DOHH2 (cell line): ENCODE results near the gene ZNF296.
A peak's percentile ranks its signal among the peaks of the same experiment; 100 is the strongest.

Experiments used
- H3F3A ChIP-seq: fragments of 200-600 bp; sonication (generic), shearing (Covaris generic); 2 replicates; pipeline ENCODE4 v1.6.0; 2016; ENCODE audit warnings: antibody characterized with exemption, mild to moderate bottlenecking; ENCODE audit not compliant: control insufficient read depth, insufficient read depth
- H3K27ac ChIP-seq: fragments of 200-600 bp; sonication (generic); 2 replicates; pipeline ENCODE4 v1.5.1; 2014; ENCODE audit warnings: low read depth, mild to moderate bottlenecking, low read length, moderate library complexity
- H3K27me3 ChIP-seq: fragments of 200-600 bp; sonication (generic); 2 replicates; pipeline ENCODE4 v1.6.1; 2014; ENCODE audit warnings: mild to moderate bottlenecking, low read length, mixed read lengths; ENCODE audit not compliant: control insufficient read depth
- H3K36me3 ChIP-seq: fragments of 200-600 bp; sonication (generic); 2 replicates; pipeline ENCODE4 v1.6.1; 2014; ENCODE audit warnings: mild to moderate bottlenecking, low read length, moderate library complexity, mixed read lengths; ENCODE audit not compliant: control insufficient read depth
- H3K4me1 ChIP-seq: fragments of 200-600 bp; sonication (generic); 2 replicates; pipeline ENCODE4 v1.6.1; 2014; ENCODE audit warnings: mild to moderate bottlenecking, low read length, mixed read lengths; ENCODE audit not compliant: control insufficient read depth
- H3K4me2 ChIP-seq: fragments of 200-600 bp; sonication (generic); 2 replicates; pipeline ENCODE4 v1.6.0; 2014; ENCODE audit warnings: mild to moderate bottlenecking, low read length, moderate library complexity
- H3K4me3 ChIP-seq: fragments of 200-600 bp; sonication (generic); 2 replicates; pipeline ENCODE4 v1.5.1; 2014; ENCODE audit warnings: mild to moderate bottlenecking, low read length, mixed read lengths
- H3K79me2 ChIP-seq: fragments of 200-600 bp; sonication (generic); 2 replicates; pipeline ENCODE4 v1.6.1; 2014; ENCODE audit warnings: mild to moderate bottlenecking, low read length, mixed read lengths; ENCODE audit not compliant: control insufficient read depth
- H3K9me2 ChIP-seq: fragments of 200-600 bp; sonication (generic); replicated peaks from 2 replicates; pipeline ENCODE4 v1.6.1; 2014; ENCODE audit warnings: mild to moderate bottlenecking, low read length, mixed read lengths; ENCODE audit not compliant: control insufficient read depth
- H3K9me3 ChIP-seq: fragments of 200-600 bp; sonication (generic); 2 replicates; pipeline ENCODE4 v1.6.1; 2014; ENCODE audit warnings: antibody characterized with exemption, low read length, mixed read lengths; ENCODE audit not compliant: control insufficient read depth, insufficient read depth
- H4K20me1 ChIP-seq: fragments of 200-600 bp; sonication (generic); 2 replicates; pipeline ENCODE4 v1.6.0; 2014; ENCODE audit warnings: low read depth, mild to moderate bottlenecking, antibody characterized with exemption, low read length, moderate library complexity; ENCODE audit not compliant: control insufficient read depth, insufficient read depth
- EZH2phosphoT487 ChIP-seq: fragments of 200-600 bp; sonication (generic); IDR thresholded peaks from 2 replicates; pipeline ENCODE4 v1.6.1; 2017; ENCODE audit warnings: borderline replicate concordance, mild to moderate bottlenecking, antibody characterized with exemption, low read length, moderate library complexity, mixed read lengths
- TF ChIP-seq, protein P1 (sequence below): fragments of 200-600 bp; sonication (generic); IDR thresholded peaks from one replicate; pipeline ENCODE4 v1.5.1; 2014; ENCODE audit warnings: antibody characterized with exemption, mild to moderate bottlenecking, low read depth, low read length; ENCODE audit not compliant: poor library complexity, severe bottlenecking

Gene ZNF296

DNA sequence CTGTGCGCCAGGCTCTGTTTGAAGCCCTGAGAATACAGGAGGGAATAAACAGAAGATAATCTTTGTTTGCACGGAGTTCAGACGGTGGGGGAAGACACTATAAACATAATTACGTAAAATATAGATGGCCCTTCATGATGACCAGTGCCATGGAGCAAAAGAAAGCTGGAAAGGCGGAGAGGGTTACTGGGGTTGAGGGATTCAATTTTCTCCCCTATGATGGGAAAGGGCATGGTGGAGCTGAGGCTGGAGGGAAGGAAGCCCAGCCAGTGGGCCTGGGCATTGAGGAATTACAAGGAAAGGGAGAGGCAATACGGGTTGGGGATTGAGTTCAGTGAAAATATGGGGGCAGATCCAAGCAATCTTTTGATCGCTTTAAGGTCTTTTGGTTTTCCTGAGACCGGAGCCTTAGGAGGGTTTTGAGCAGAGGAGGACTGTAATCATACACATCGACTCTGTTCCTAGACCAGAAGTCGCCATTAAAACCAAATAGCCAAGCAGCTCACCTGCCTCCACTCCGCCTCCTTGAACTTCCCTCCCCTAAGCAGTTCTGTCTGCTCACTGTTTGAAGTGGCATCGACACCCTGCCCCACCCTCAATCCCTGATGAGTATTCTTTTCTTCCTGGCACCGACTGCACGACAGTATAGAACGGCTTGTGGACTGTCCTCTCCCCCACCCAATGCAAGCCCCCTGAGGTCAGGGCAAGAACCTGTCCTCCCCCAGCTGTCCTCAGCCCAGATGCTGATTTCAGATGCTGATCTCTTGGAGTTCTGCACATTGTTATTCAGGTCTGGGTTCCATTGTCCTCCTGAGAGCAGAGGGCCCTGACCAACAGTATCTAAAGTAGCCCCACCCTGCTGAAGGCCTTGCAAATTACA, 813 bp upstream of the ZNF296 start:
- peaks cover 62% of the 10 kb centered on the region for H3K4me1 ChIP-seq
- peaks cover 18% of the 10 kb centered on the region for H4K20me1 ChIP-seq
- H3K9me2 ChIP-seq: no peaks in the 10 kb centered on the region
- H3K9me3 ChIP-seq: no peaks in the 10 kb centered on the region
- H3K36me3 ChIP-seq: peaks cover 66% of the 10 kb centered on the region
- H3K79me2 ChIP-seq: peaks cover 91% of the 10 kb centered on the region
- H3K27ac ChIP-seq: peak overlapping the region; percentile 92
- H3F3A ChIP-seq: peaks cover 27% of the 10 kb centered on the region
- no peaks in the 10 kb centered on the region for H3K27me3 ChIP-seq
- H3K4me2 ChIP-seq: peak overlapping the region; percentile 75
- TF ChIP-seq EZH2phosphoT487: no peak
- TF ChIP-seq, protein P1, sequence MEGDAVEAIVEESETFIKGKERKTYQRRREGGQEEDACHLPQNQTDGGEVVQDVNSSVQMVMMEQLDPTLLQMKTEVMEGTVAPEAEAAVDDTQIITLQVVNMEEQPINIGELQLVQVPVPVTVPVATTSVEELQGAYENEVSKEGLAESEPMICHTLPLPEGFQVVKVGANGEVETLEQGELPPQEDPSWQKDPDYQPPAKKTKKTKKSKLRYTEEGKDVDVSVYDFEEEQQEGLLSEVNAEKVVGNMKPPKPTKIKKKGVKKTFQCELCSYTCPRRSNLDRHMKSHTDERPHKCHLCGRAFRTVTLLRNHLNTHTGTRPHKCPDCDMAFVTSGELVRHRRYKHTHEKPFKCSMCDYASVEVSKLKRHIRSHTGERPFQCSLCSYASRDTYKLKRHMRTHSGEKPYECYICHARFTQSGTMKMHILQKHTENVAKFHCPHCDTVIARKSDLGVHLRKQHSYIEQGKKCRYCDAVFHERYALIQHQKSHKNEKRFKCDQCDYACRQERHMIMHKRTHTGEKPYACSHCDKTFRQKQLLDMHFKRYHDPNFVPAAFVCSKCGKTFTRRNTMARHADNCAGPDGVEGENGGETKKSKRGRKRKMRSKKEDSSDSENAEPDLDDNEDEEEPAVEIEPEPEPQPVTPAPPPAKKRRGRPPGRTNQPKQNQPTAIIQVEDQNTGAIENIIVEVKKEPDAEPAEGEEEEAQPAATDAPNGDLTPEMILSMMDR: no peak
- peak overlapping the region; percentile 95 for H3K4me3 ChIP-seq

DNA sequence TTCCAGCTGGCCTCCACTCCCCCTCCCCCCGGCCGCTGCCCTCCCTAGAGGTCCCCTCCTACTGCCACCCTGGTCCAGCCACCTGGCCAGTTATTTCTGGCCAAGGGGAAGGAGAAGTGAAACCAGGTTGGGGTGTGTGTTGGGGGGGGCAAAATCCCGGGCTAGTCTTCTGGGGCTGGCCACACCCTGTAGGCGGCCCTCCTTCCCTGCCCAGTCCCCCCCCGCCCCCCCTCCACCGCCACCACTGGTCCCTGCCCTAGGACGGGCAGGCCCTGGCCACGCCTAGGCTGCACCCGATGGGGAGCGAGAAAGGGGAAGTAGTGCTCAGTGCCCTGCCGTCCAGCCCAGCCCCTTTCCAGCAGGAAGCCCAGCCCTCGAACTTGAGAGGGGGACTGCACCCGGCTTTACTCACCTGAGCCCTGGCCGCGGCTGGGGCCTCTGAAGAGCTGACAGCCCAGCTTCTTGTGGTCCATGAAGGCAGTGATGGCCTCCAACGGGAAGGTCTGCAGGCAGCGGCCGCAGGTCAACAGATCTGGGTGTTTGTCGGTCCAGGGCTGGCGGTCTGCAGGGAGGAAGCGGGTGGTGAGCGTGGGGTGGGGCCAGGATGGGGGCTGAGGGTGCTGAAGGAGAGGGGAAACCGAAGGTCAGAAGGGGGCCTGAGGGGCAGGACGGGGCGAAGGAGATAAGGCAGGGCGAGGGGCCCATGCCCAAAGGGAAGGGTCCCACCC, 813 bp downstream of the ZNF296 start:
- Histone ChIP-seq H3K27ac (peak overlapping the region; percentile 92), H3K4me1 (peaks cover 55% of the 10 kb centered on the region), H3K36me3 (peaks cover 66% of the 10 kb centered on the region), H3K79me2 (peaks cover 90% of the 10 kb centered on the region), H4K20me1 (peaks cover 14% of the 10 kb centered on the region), H3K4me2 (peak overlapping the region; percentile 75), H3K4me3 (peak overlapping the region; percentile 95), H3K9me2 (no peaks in the 10 kb centered on the region), H3K9me3 (no peaks in the 10 kb centered on the region), H3F3A (peaks cover 29% of the 10 kb centered on the region), H3K27me3 (no peaks in the 10 kb centered on the region)
- TF ChIP-seq EZH2phosphoT487: no peak
- TF ChIP-seq, protein P1: no peak

DNA sequence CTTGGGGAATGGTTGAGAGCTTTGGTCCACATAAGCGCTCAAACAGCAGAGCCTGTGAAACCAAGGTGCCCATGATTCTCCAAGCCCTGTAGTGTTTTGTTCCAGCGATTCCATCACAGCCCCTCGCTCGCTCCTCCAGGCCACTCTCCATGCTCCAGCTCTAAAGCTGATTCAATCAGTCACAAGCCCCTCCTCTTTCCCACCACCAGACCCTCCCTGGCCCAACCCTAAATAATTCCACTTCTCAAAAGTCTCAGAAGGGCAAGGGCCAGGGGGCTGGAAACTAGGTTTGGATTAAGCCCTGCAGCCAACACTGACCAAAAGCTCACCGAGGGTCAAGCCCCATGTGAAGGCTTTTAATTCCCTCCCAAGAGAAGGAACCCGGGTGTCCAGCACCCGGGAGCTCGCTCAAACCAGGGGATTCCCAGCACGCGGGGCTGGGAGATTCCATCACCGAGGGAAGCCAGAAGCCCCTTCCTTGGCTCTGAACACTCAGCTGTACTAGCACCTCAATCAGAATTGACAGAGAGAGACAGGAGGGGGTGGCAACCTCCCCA, 1.5 kb downstream of the ZNF296 start:
- H3K4me1 ChIP-seq: peaks cover 54% of the 10 kb centered on the region
- H3K79me2 ChIP-seq: peaks cover 88% of the 10 kb centered on the region
- peaks cover 14% of the 10 kb centered on the region for H4K20me1 ChIP-seq
- peak overlapping the region; percentile 79 for H3K4me3 ChIP-seq
- no peaks in the 10 kb centered on the region for H3K9me3 ChIP-seq
- TF ChIP-seq, protein P1: no peak
- TF ChIP-seq EZH2phosphoT487: no peak
- peak overlapping the region; percentile 75 for H3K4me2 ChIP-seq
- peaks cover 66% of the 10 kb centered on the region for H3K36me3 ChIP-seq
- H3K27me3 ChIP-seq: no peaks in the 10 kb centered on the region
- peaks cover 35% of the 10 kb centered on the region for H3F3A ChIP-seq
- no peaks in the 10 kb centered on the region for H3K9me2 ChIP-seq
- peak overlapping the region; percentile 70 for H3K27ac ChIP-seq
